ENCODE data around the gene EPHB1. TPM values are rescaled to one million over a fixed set of nuclear protein-coding genes. Genes with fewer than 3 reads are reported as not detected.

Gene EPHB1
- total RNA-seq, 2 donors from 2014 or later = 1.9 to 3.2 TPM

- Histone ChIP-seq H3K4me3 (no peak overlapping the region), H3K27me3 (no peaks in the 10 kb centered on the region), H3K36me3 (no peaks in the 10 kb centered on the region), H3K4me1 (no peaks in the 10 kb centered on the region), H3K9me3 (no peaks in the 10 kb centered on the region), H3K27ac (no peak overlapping the region)
- DNase-seq (ENCODE audit: low spot score) = no peak
- no peak for TF ChIP-seq CTCF (IDR thresholded peaks at IDR 0.05)
Measured at GRCh38 chr3:135268941-135269532, 474.0 kb downstream of the EPHB1 start.

GRCh38 chr3:135271177-135272025 lies 476.3 kb downstream of the EPHB1 start:
- no peak overlapping the region for H3K27ac ChIP-seq
- H3K27me3 ChIP-seq = no peaks in the 10 kb centered on the region
- no peak for TF ChIP-seq CTCF (IDR thresholded peaks at IDR 0.05)
- no peak for DNase-seq (ENCODE audit: low spot score)
- H3K36me3 ChIP-seq = no peaks in the 10 kb centered on the region
- H3K9me3 ChIP-seq = no peaks in the 10 kb centered on the region
- H3K4me1 ChIP-seq = no peaks in the 10 kb centered on the region
- no peak overlapping the region for H3K4me3 ChIP-seq

GRCh38 chr3:135272026-135272669 lies 477.1 kb downstream of the EPHB1 start:
- Histone ChIP-seq H3K4me3 (no peak overlapping the region), H3K36me3 (no peaks in the 10 kb centered on the region), H3K27me3 (no peaks in the 10 kb centered on the region), H3K4me1 (no peaks in the 10 kb centered on the region), H3K27ac (no peak overlapping the region), H3K9me3 (no peaks in the 10 kb centered on the region)
- no peak for DNase-seq (ENCODE audit: low spot score)
- TF ChIP-seq CTCF (IDR thresholded peaks at IDR 0.05) = no peak

- no peaks in the 10 kb centered on the region for H3K4me1 ChIP-seq
- TF ChIP-seq CTCF (IDR thresholded peaks at IDR 0.05) = no peak
- no peak overlapping the region for H3K4me3 ChIP-seq
- H3K27me3 ChIP-seq = no peaks in the 10 kb centered on the region
- H3K36me3 ChIP-seq = no peaks in the 10 kb centered on the region
- no peak overlapping the region for H3K27ac ChIP-seq
- DNase-seq (ENCODE audit: low spot score) = no peak
- H3K9me3 ChIP-seq = peaks cover 0 to 5% of the 10 kb centered on the region in 2 donors
Measured at GRCh38 chr3:135292162-135292561, 497.1 kb downstream of the EPHB1 start.

- no peak overlapping the region for H3K27ac ChIP-seq
- TF ChIP-seq CTCF (IDR thresholded peaks at IDR 0.05) = no peak
- no peaks in the 10 kb centered on the region for H3K9me3 ChIP-seq
- no peak for DNase-seq (ENCODE audit: low spot score)
- no peak overlapping the region for H3K4me3 ChIP-seq
- no peaks in the 10 kb centered on the region for H3K27me3 ChIP-seq
- no peaks in the 10 kb centered on the region for H3K4me1 ChIP-seq
- H3K36me3 ChIP-seq = no peaks in the 10 kb centered on the region
Measured at GRCh38 chr3:135301670-135302069, 506.6 kb downstream of the EPHB1 start.

Data from right atrium auricular region (tissue), 2 donors.